B cell (primary cell): ENCODE data around the gene MED9. TPM values are rescaled to one million over a fixed set of nuclear protein-coding genes. Genes with fewer than 3 reads are reported as not detected.
"Not testable (repeated sequence)": the region's sequence is repeated elsewhere in the genome, so short reads cannot be mapped to it uniquely, and the experiment has no call there.

Experiments
- ATAC-seq: fragments of 200-7000 bp; cut with Tn5 transposase; one replicate; pipeline ENCODE4 v1.10.0; 2021; ENCODE audit warnings: low read depth, mild to moderate bottlenecking, moderate number of reproducible peaks, moderate library complexity
- CTCF ChIA-PET: fragments of 350-600 bp; sonication (Branson Sonifier 250); formaldehyde crosslinking; loops from one replicate; lab custom pipeline; 2021; ENCODE audit warnings: antibody characterized with exemption, inconsistent platforms; lab: Charles Lee
- POLR2A ChIA-PET: fragments of 350-600 bp; sonication (Branson Sonifier 250); formaldehyde crosslinking; loops from one replicate; lab custom pipeline; 2021; ENCODE audit warnings: antibody characterized with exemption; lab: Charles Lee
- DNase-seq: peaks from one replicate; pipeline ENCODE4 v3.0.0; 2013
- H2AFZ ChIP-seq: 2 replicates; pipeline ENCODE4 v1.6.1; 2012; ENCODE audit warnings: mild to moderate bottlenecking, low read depth, low read length; ENCODE audit not compliant: insufficient read depth, poor library complexity, severe bottlenecking
- H3K27ac ChIP-seq, 2 donors: 1 replicate in 1 of 2; 2 replicates in 1 of 2; pipeline ENCODE4 v1.5.1; 2012 to 2013; ENCODE audit warnings: low read length in 2 of 2, mild to moderate bottlenecking in 2 of 2, moderate library complexity in 1 of 2
- H3K27me3 ChIP-seq, 4 experiments: fragments of 200-600 bp in 1 of 4; sonication (generic) in 1 of 4; replicated peaks in 1 of 4; 1 replicate in 2 of 4; 2 replicates in 2 of 4; pipeline versions ENCODE4 v1.6.1 to v1.7.0; 2013 to 2016; ENCODE audit warnings: low read length in 3 of 4, mild to moderate bottlenecking in 2 of 4, mixed read lengths in 1 of 4, moderate library complexity in 1 of 4; ENCODE audit not compliant: insufficient read depth in 4 of 4, control insufficient read depth in 3 of 4; ENCODE audit errors: control extremely low read depth in 1 of 4
- H3K36me3 ChIP-seq, 2 experiments: replicated peaks in 1 of 2; 1 replicate in 1 of 2; 2 replicates in 1 of 2; pipeline versions ENCODE4 v1.6.1 to v1.7.1; 2013; ENCODE audit warnings: low read length in 1 of 2; ENCODE audit not compliant: insufficient read depth in 2 of 2, control insufficient read depth in 1 of 2; ENCODE audit errors: control extremely low read depth in 1 of 2, extremely low read depth in 1 of 2
- H3K4me1 ChIP-seq, 2 donors: fragments of 200-600 bp in 1 of 2; sonication (generic) in 1 of 2; 1 replicate in 1 of 2; 2 replicates in 1 of 2; pipeline versions ENCODE4 v1.5.1 to v1.6.1; 2013 to 2017; ENCODE audit warnings: low read length in 2 of 2; ENCODE audit not compliant: control insufficient read depth in 2 of 2, insufficient read depth in 2 of 2
- H3K4me2 ChIP-seq: replicated peaks from 2 replicates; pipeline ENCODE3; 2012; ENCODE audit warnings: mild to moderate bottlenecking, low read depth, low read length; ENCODE audit not compliant: poor library complexity, severe bottlenecking
- H3K4me3 ChIP-seq, 5 experiments: fragments of 200-600 bp in 1 of 5; sonication (generic) in 1 of 5; 1 replicate in 3 of 5; 2 replicates in 2 of 5; pipeline versions ENCODE4 v1.5.1 to v1.7.0; 2011 to 2016; ENCODE audit warnings: low read length in 4 of 5, mild to moderate bottlenecking in 4 of 5, low read depth in 2 of 5, control low read depth in 1 of 5, moderate library complexity in 1 of 5; ENCODE audit not compliant: insufficient read depth in 1 of 5; ENCODE audit errors: control extremely low read depth in 1 of 5, extremely low read depth in 1 of 5
- H3K79me2 ChIP-seq: fragments of 200-600 bp; sonication (generic); one replicate; pipeline ENCODE4 v1.6.0; 2016; ENCODE audit warnings: low read length; ENCODE audit not compliant: control insufficient read depth, insufficient read depth
- H3K9ac ChIP-seq: fragments of 200-600 bp; sonication (generic); 2 replicates; pipeline ENCODE4 v1.6.1; 2017; ENCODE audit warnings: mild to moderate bottlenecking, low read length, moderate library complexity
- H3K9me3 ChIP-seq, 3 donors: one replicate each; pipeline versions ENCODE4 v1.6.1 to v1.7.1; 2013; ENCODE audit warnings: low read length in 2 of 3; ENCODE audit not compliant: control insufficient read depth in 2 of 3, insufficient read depth in 1 of 3; ENCODE audit errors: control extremely low read depth in 1 of 3
- H4K20me1 ChIP-seq: 2 replicates; pipeline ENCODE4 v1.6.0; 2012; ENCODE audit warnings: mild to moderate bottlenecking, low read length; ENCODE audit not compliant: insufficient read depth, control insufficient read depth, poor library complexity, severe bottlenecking
- H3K27ac Mint-ChIP-seq: one replicate; pipeline ENCODE4 v1.8.0; 2021; ENCODE audit warnings: mixed read lengths
- H3K27me3 Mint-ChIP-seq: one replicate; pipeline ENCODE4 v1.8.0; 2021; ENCODE audit warnings: mixed read lengths
- H3K4me1 Mint-ChIP-seq: one replicate; pipeline ENCODE4 v1.8.0; 2021; ENCODE audit warnings: mixed read lengths
- H3K4me3 Mint-ChIP-seq: one replicate; pipeline ENCODE4 v1.8.0; 2021; ENCODE audit warnings: mixed read lengths
- H3K9me3 Mint-ChIP-seq: one replicate; pipeline ENCODE4 v1.8.0; 2022; ENCODE audit warnings: mixed read lengths; ENCODE audit not compliant: insufficient read depth
- EZH2 ChIP-seq: IDR thresholded peaks from 2 replicates; pipeline ENCODE4 v1.6.1; 2012; ENCODE audit warnings: borderline replicate concordance, low read depth, mild to moderate bottlenecking, moderate library complexity, low read length; ENCODE audit not compliant: insufficient read depth, poor library complexity, severe bottlenecking
- WGBS: methylation state at CpG from one replicate; pipeline ENCODE4 v1.1.5; 2013; ENCODE audit warnings: missing lambda C conversion rate; ENCODE audit not compliant: insufficient coverage; 5-methylcytosine and 5-hydroxymethylcytosine counted together
- intact Hi-C: fragments of 100-400 bp; cut with micrococcal nuclease; formaldehyde crosslinking; loops from one replicate; pipeline ENCODE4 v1.10.0; 2022
- polyA plus RNA-seq: library from polyadenylated mRNA; depleted of rRNA; stranded (reverse); fragments of >200 nt; gene quantifications from 2 replicates; pipeline ENCODE4 v1.2.3, GENCODE V29; 2012
- total RNA-seq, 2 donors: library from RNA; stranded (reverse); fragments of 120-200 nt in 1 of 2; gene quantifications; 1 replicate in 1 of 2; 2 replicates in 1 of 2; pipeline versions ENCODE4 v1.2.3 to v1.2.4, GENCODE V29; 2013 to 2022
- TF ChIP-seq, protein P1 (sequence below): fragments of 200-600 bp; IDR thresholded peaks from one replicate; pipeline ENCODE4 v1.8.0; 2022; ENCODE audit warnings: antibody characterized with exemption, mild to moderate bottlenecking

The MED9 gene
- total and polyA plus RNA-seq, 2 donors (not counting 1 experiment from before 2014, with no cell fraction given) = 11.6 to 18.9 TPM

DNA sequence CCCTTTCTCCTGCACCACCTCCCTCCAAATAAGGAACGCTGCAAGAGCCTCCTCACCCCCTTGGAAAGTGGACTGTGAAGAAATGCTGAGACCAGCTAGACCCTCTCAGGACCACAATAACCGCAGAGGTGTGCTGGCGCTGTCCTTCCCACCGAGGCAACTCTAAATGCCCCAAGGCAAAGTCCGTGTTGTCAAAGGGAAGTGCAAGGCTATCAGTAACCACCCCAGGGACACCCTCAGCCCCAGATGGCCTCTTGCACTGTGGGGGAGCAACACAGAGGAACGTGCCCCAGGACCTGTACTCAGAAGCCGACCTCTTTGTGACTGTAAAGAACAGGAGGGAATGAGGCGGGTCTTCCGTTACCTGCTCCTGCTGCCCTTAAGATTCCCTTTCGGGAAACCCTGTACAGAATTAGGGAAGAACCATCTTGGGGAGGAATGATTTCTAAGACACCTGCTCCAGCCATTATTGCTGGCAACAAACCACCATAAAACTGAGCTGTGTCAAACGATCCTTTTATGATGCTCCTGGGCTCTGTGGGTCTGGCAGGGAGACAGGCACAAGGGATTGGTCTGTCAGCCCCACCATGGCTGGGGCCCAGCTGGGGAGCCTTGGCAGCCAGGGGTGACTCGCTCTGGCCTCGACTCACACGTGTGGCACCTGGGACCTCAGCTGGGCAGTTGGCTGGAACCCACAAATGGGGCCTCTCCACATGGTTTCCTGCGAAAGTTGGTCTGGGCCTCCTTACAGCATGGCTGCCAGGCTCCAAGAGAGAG is 14.6 kb upstream of the MED9 start:
- H2AFZ ChIP-seq = no peak overlapping the region
- DNase-seq = no peak
- no peak for TF ChIP-seq EZH2
- TF ChIP-seq, protein P1, sequence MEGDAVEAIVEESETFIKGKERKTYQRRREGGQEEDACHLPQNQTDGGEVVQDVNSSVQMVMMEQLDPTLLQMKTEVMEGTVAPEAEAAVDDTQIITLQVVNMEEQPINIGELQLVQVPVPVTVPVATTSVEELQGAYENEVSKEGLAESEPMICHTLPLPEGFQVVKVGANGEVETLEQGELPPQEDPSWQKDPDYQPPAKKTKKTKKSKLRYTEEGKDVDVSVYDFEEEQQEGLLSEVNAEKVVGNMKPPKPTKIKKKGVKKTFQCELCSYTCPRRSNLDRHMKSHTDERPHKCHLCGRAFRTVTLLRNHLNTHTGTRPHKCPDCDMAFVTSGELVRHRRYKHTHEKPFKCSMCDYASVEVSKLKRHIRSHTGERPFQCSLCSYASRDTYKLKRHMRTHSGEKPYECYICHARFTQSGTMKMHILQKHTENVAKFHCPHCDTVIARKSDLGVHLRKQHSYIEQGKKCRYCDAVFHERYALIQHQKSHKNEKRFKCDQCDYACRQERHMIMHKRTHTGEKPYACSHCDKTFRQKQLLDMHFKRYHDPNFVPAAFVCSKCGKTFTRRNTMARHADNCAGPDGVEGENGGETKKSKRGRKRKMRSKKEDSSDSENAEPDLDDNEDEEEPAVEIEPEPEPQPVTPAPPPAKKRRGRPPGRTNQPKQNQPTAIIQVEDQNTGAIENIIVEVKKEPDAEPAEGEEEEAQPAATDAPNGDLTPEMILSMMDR = no peak
- intact Hi-C loops = no loop called here
- Mint-ChIP-seq H3K27me3 (peaks cover 26% of the 10 kb centered on the region), H3K4me3 (no peak overlapping the region), H3K27ac (no peak overlapping the region), H3K4me1 (no peaks in the 10 kb centered on the region), H3K9me3 (peaks cover 4% of the 10 kb centered on the region)
- no peak overlapping the region for H3K4me2 ChIP-seq
- no peaks in the 10 kb centered on the region for H4K20me1 ChIP-seq
- no peaks in the 10 kb centered on the region for H3K4me1 ChIP-seq
- no peak overlapping the region for H3K27ac ChIP-seq
- ATAC-seq = no peak
- H3K4me3 ChIP-seq = no peak overlapping the region
- 64% methylated on average over 15 of the region's 15 CpGs for WGBS
- H3K27me3 ChIP-seq = no peaks in the 10 kb centered on the region
- CTCF ChIA-PET = interaction anchor here (1.5 kb wide), 1 partner anchor 34 kb away, joined by 3 read pairs; the partner anchor contains the start of gene RASD1
- H3K79me2 ChIP-seq = no peaks in the 10 kb centered on the region
- POLR2A ChIA-PET = no interaction called here
- H3K9ac ChIP-seq = no peak overlapping the region
- no peaks in the 10 kb centered on the region for H3K36me3 ChIP-seq
- peaks cover 0 to 8% (median 0%) of the 10 kb centered on the region in 3 donors for H3K9me3 ChIP-seq

DNA sequence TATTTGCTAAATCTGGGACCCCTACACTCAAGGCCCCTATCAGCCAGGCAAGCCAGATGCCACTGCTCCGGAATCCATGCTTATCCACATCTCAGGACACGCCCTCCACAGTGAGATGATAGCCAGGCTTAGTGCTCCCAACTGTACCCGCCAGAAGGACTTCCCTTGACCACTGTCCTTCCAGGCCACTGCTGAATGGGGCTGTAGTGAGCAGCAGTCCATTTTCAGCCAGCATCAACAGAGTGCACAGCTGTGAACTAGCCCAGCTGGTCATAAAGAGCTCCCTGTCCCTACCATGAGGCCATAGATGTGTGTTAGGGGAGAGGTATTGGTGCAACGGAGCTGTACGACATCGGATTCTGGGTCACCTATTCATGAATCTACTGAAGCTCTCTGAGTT is 13.0 kb upstream of the MED9 start:
- Histone ChIP-seq H2AFZ (no peak overlapping the region), H3K9ac (no peak overlapping the region), H3K27me3 (no peaks in the 10 kb centered on the region), H3K4me1 (no peaks in the 10 kb centered on the region), H3K9me3 (peaks cover 0 to 8% (median 0%) of the 10 kb centered on the region in 3 donors), H3K4me3 (no peak overlapping the region), H3K79me2 (no peaks in the 10 kb centered on the region), H3K27ac (no peak overlapping the region), H3K4me2 (no peak overlapping the region), H3K36me3 (no peaks in the 10 kb centered on the region), H4K20me1 (no peaks in the 10 kb centered on the region)
- Mint-ChIP-seq H3K27ac (no peak overlapping the region), H3K4me1 (no peaks in the 10 kb centered on the region), H3K9me3 (peaks cover 6% of the 10 kb centered on the region), H3K4me3 (no peak overlapping the region), H3K27me3 (peaks cover 32% of the 10 kb centered on the region)
- ATAC-seq (no peak), DNase-seq (no peak)
- no peak for TF ChIP-seq EZH2
- TF ChIP-seq, protein P1 = no peak
- 98% methylated on average over 6 of the region's 6 CpGs for WGBS
- intact Hi-C loops = no loop called here
- CTCF ChIA-PET = no interaction called here
- POLR2A ChIA-PET = no interaction called here

DNA sequence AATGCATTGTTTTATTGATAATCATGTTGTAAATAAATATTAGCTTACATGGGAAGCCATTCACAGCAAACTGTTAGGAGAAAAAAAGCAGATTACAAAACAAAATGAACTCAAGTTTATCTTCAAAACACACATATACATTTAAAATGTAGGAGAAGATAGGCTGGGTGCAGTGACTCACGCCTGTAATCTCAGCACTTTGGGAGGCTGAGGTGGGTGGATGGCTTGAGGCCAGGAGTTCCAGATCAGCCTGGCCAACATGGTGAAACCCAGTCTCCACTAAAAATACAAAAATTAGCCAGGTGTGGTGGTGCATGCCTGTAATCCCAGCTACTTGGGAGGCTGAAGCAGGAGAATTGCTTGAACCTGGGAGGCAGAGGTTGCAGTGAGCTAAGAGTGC is 10.9 kb upstream of the MED9 start:
- H3K4me1 ChIP-seq, H3K79me2 ChIP-seq, H3K4me2 ChIP-seq, H3K27ac ChIP-seq, H3K27me3 ChIP-seq, H3K27ac Mint-ChIP-seq, POLR2A ChIA-PET, H3K9ac ChIP-seq, H3K9me3 ChIP-seq, ATAC-seq, H3K4me1 Mint-ChIP-seq, intact Hi-C loops, H2AFZ ChIP-seq, H3K4me3 Mint-ChIP-seq, H3K36me3 ChIP-seq, H4K20me1 ChIP-seq, CTCF ChIA-PET, H3K9me3 Mint-ChIP-seq, DNase-seq, H3K4me3 ChIP-seq: not testable (repeated sequence)
- peaks cover 32% of the 10 kb centered on the region for H3K27me3 Mint-ChIP-seq
- WGBS = no CpG with 5 or more reads among the region's 1 CpG
